H1 (cell line): Measurements from ENCODE around the gene CDH6. TPM values are rescaled to one million over a fixed set of nuclear protein-coding genes. Genes with fewer than 3 reads are reported as not detected.

Experiments
- CTCF ChIA-PET: fragments of 300-600 bp; sonication (Branson Sonifier 250); formaldehyde crosslinking; loops from one replicate; lab custom pipeline; 2021; ENCODE audit not compliant: partially characterized antibody; lab: Charles Lee
- POLR2A ChIA-PET: fragments of 300-600 bp; sonication (Branson Sonifier 250); formaldehyde crosslinking; loops from one replicate; lab custom pipeline; 2021; ENCODE audit warnings: inconsistent platforms; ENCODE audit not compliant: partially characterized antibody; lab: Charles Lee
- DNase-seq, 2 experiments: peaks; one replicate each; pipeline versions ENCODE4 v3.0.0 to v3.0.0-alpha.2; 2010 to 2022; ENCODE audit warnings: low spot score in 2 of 2, low read depth in 1 of 2, mixed read lengths in 1 of 2
- FAIRE-seq: peaks from 2 replicates; lab custom pipeline; 2011; peaks lifted over from hg19 to GRCh38; lab: Jason Lieb, UNC
- H2AFZ ChIP-seq: 2 replicates; pipeline ENCODE4 v1.8.1; 2012; ENCODE audit warnings: low read length, inconsistent platforms
- H2AK5ac ChIP-seq: 2 replicates; pipeline ENCODE4 v1.6.1; 2013; ENCODE audit warnings: low read depth, low read length
- H2BK120ac ChIP-seq: replicated peaks from 2 replicates; pipeline ENCODE3; 2013; ENCODE audit warnings: low read depth, low read length, inconsistent platforms
- H2BK12ac ChIP-seq: 2 replicates; pipeline ENCODE4 v1.6.1; 2013; ENCODE audit warnings: low read depth, low read length
- H2BK15ac ChIP-seq: 2 replicates; pipeline ENCODE4 v1.6.1; 2013; ENCODE audit warnings: low read length
- H2BK20ac ChIP-seq: 2 replicates; pipeline ENCODE4 v1.6.1; 2013; ENCODE audit warnings: low read length
- H2BK5ac ChIP-seq: 2 replicates; pipeline ENCODE4 v1.6.1; 2013; ENCODE audit warnings: low read depth, low read length
- H3K14ac ChIP-seq: 2 replicates; pipeline ENCODE4 v1.6.1; 2013; ENCODE audit warnings: inconsistent platforms; ENCODE audit not compliant: insufficient read length
- H3K18ac ChIP-seq: 2 replicates; pipeline ENCODE4 v1.6.1; 2013; ENCODE audit warnings: low read length; ENCODE audit errors: extremely low read depth
- H3K23ac ChIP-seq: 2 replicates; pipeline ENCODE4 v1.6.1; 2013; ENCODE audit warnings: inconsistent platforms; ENCODE audit not compliant: insufficient read length
- H3K23me2 ChIP-seq: 2 replicates; pipeline ENCODE4 v1.6.1; 2013; ENCODE audit warnings: low read depth, low read length
- H3K27ac ChIP-seq: 2 replicates; pipeline ENCODE4 v1.6.1; 2011; ENCODE audit warnings: low read depth, low read length, inconsistent platforms
- H3K27me3 ChIP-seq, 4 experiments: replicated peaks in 1 of 4; 1 replicate in 1 of 4; 2 replicates in 3 of 4; pipeline versions ENCODE4 v1.6.1 to v1.8.1; 2011 to 2013; ENCODE audit warnings: low read length in 3 of 4, mild to moderate bottlenecking in 3 of 4, inconsistent platforms in 2 of 4, mixed read lengths in 2 of 4, moderate library complexity in 1 of 4; ENCODE audit not compliant: control insufficient read depth in 3 of 4, insufficient read depth in 3 of 4; ENCODE audit errors: extremely low read depth in 1 of 4
- H3K36me3 ChIP-seq, 4 experiments: 2 replicates each; pipeline versions ENCODE4 v1.6.1 to v1.8.1; 2011 to 2013; ENCODE audit warnings: mild to moderate bottlenecking in 4 of 4, low read length in 3 of 4, moderate library complexity in 2 of 4, control low read depth in 1 of 4, inconsistent platforms in 1 of 4; ENCODE audit not compliant: insufficient read depth in 4 of 4, control insufficient read depth in 2 of 4
- H3K4ac ChIP-seq: replicated peaks from 2 replicates; pipeline ENCODE3; 2013; ENCODE audit warnings: low read length, low read depth, mixed read lengths, inconsistent platforms; ENCODE audit not compliant: insufficient read length
- H3K4me1 ChIP-seq, 4 experiments: replicated peaks in 1 of 4; 1 replicate in 1 of 4; 2 replicates in 3 of 4; pipeline versions ENCODE4 v1.6.1 to v1.8.1; 2011 to 2013; ENCODE audit warnings: low read length in 3 of 4, inconsistent platforms in 2 of 4, mixed read lengths in 1 of 4; ENCODE audit not compliant: insufficient read depth in 4 of 4, control insufficient read depth in 3 of 4
- H3K4me2 ChIP-seq, 2 experiments: 2 replicates each; pipeline versions ENCODE4 v1.6.1 to v1.8.1; 2011 to 2013; ENCODE audit warnings: low read depth in 2 of 2, low read length in 2 of 2, control low read depth in 1 of 2, inconsistent platforms in 1 of 2, mild to moderate bottlenecking in 1 of 2; ENCODE audit not compliant: insufficient read depth in 1 of 2
- H3K4me3 ChIP-seq, 4 experiments: fragments of 200-600, 300-600 bp in 1 of 4; sonication (generic), shearing (Covaris generic), sonication (Bioruptor Twin) in 1 of 4; 2 replicates each; pipeline versions ENCODE4 v1.5.1 to v1.8.1; 2011 to 2016; ENCODE audit warnings: low read length in 4 of 4, low read depth in 3 of 4, control low read depth in 2 of 4, inconsistent platforms in 2 of 4, mild to moderate bottlenecking in 2 of 4, mixed read lengths in 1 of 4, moderate library complexity in 1 of 4; ENCODE audit not compliant: insufficient read depth in 2 of 4; ENCODE audit errors: extremely low read depth in 1 of 4
- H3K56ac ChIP-seq: replicated peaks from 2 replicates; pipeline ENCODE3; 2013; ENCODE audit warnings: low read depth, mild to moderate bottlenecking, mixed read lengths, low read length, inconsistent platforms; ENCODE audit not compliant: insufficient read length
- H3K79me1 ChIP-seq: 2 replicates; pipeline ENCODE4 v1.6.1; 2013; ENCODE audit warnings: low read depth, low read length, control low read depth
- H3K79me2 ChIP-seq, 2 experiments: 2 replicates each; pipeline versions ENCODE4 v1.6.1 to v1.8.1; 2012 to 2013; ENCODE audit warnings: low read length in 2 of 2, mild to moderate bottlenecking in 2 of 2, inconsistent platforms in 1 of 2; ENCODE audit not compliant: insufficient read depth in 2 of 2, control insufficient read depth in 1 of 2
- H3K9ac ChIP-seq, 4 experiments: replicated peaks in 1 of 4; 1 replicate in 1 of 4; 2 replicates in 3 of 4; pipeline versions ENCODE4 v1.6.1 to v1.8.1; 2011 to 2013; ENCODE audit warnings: low read depth in 3 of 4, low read length in 3 of 4, control low read depth in 2 of 4, mild to moderate bottlenecking in 2 of 4, moderate library complexity in 2 of 4, inconsistent platforms in 1 of 4; ENCODE audit errors: extremely low read depth in 1 of 4
- H3K9me3 ChIP-seq, 2 experiments: 2 replicates each; pipeline versions ENCODE4 v1.6.1 to v1.8.1; 2012 to 2013; ENCODE audit warnings: mild to moderate bottlenecking in 2 of 2, moderate library complexity in 2 of 2, control low read depth in 1 of 2, inconsistent platforms in 1 of 2, low read depth in 1 of 2, low read length in 1 of 2, mixed read lengths in 1 of 2; ENCODE audit not compliant: insufficient read depth in 2 of 2
- H4K20me1 ChIP-seq, 2 experiments: replicated peaks in 1 of 2; 2 replicates each; pipeline versions ENCODE3 to v1.8.1; 2011 to 2013; ENCODE audit warnings: inconsistent platforms in 2 of 2, low read length in 2 of 2, mild to moderate bottlenecking in 1 of 2; ENCODE audit not compliant: insufficient read depth in 2 of 2, control insufficient read depth in 1 of 2
- H4K5ac ChIP-seq: 2 replicates; pipeline ENCODE4 v1.6.1; 2013; ENCODE audit warnings: low read length, low read depth, mixed read lengths, inconsistent platforms; ENCODE audit not compliant: insufficient read length
- H4K8ac ChIP-seq: 2 replicates; pipeline ENCODE4 v1.8.0; 2013; ENCODE audit warnings: mild to moderate bottlenecking, moderate library complexity, low read length, inconsistent platforms; ENCODE audit not compliant: insufficient read depth; ENCODE audit errors: extremely low read depth
- H4K91ac ChIP-seq: replicated peaks from 2 replicates; pipeline ENCODE3; 2013; ENCODE audit warnings: low read length, mixed read lengths, inconsistent platforms; ENCODE audit not compliant: insufficient read length
- ASH2L ChIP-seq: fragments of 200-600, 300-600 bp; sonication (generic); IDR thresholded peaks from one replicate; pipeline ENCODE4 v1.7.1; 2017; ENCODE audit warnings: low read length
- FOSL1 ChIP-seq: IDR thresholded peaks from 2 replicates; pipeline ENCODE4 v1.6.1; 2011; ENCODE audit warnings: mild to moderate bottlenecking, low read depth, low read length, moderate library complexity; ENCODE audit not compliant: insufficient read depth
- HDAC2 ChIP-seq, 2 experiments: fragments of 300-600 bp in 1 of 2; sonication (generic) in 1 of 2; IDR thresholded peaks; 2 replicates each; pipeline ENCODE4 v1.6.1; 2011 to 2012; ENCODE audit warnings: low read depth in 2 of 2, low read length in 2 of 2, mild to moderate bottlenecking in 2 of 2, moderate library complexity in 2 of 2, borderline replicate concordance in 1 of 2, inconsistent platforms in 1 of 2
- KDM1A ChIP-seq: fragments of 200-600, 300-600 bp; sonication (generic); IDR thresholded peaks from 2 replicates; pipeline ENCODE4 v1.7.1; 2016; ENCODE audit warnings: mild to moderate bottlenecking, low read length, borderline replicate concordance
- KDM5A ChIP-seq: fragments of 200-600 bp; IDR thresholded peaks from 2 replicates; pipeline ENCODE4 v1.7.1; 2012; ENCODE audit warnings: mild to moderate bottlenecking, low read length, inconsistent platforms, mixed read lengths
- RAD21 ChIP-seq, 2 experiments: IDR thresholded peaks in 1 of 2; conservative IDR thresholded peaks in 1 of 2; 2 replicates each; pipeline ENCODE4 v1.6.1; 2011; ENCODE audit warnings: low read depth in 2 of 2, low read length in 2 of 2, improper control_type of control experiment in 1 of 2, inconsistent platforms in 1 of 2, mild to moderate bottlenecking in 1 of 2, moderate library complexity in 1 of 2
- SP4 ChIP-seq: IDR thresholded peaks from 2 replicates; pipeline ENCODE4 v1.6.1; 2012; ENCODE audit warnings: low read length, inconsistent platforms
- TBP ChIP-seq: IDR thresholded peaks from 2 replicates; pipeline ENCODE4 v1.6.1; 2011; ENCODE audit warnings: low read depth, low read length, improper control_type of control experiment
- WGBS, 2 experiments: shearing (Covaris generic) in 1 of 2; methylation state at CpG; one replicate each; pipeline versions ENCODE4 v1.1.6 to v1.1.7; 2013 to 2015; ENCODE audit warnings: low lambda C conversion rate in 2 of 2, mixed read lengths in 2 of 2, inconsistent platforms in 1 of 2, low coverage in 1 of 2, missing lambda C conversion rate in 1 of 2; ENCODE audit not compliant: insufficient replicate concordance in 2 of 2, insufficient coverage in 1 of 2, insufficient read length in 1 of 2; ENCODE audit errors: extremely low coverage in 1 of 2, missing lambda C conversion rate in 1 of 2; 5-methylcytosine and 5-hydroxymethylcytosine counted together
- polyA plus RNA-seq, 7 experiments: library from polyadenylated mRNA; depleted of rRNA in 3 of 7; stranded (reverse) in 5 of 7; unstranded in 2 of 7; fragments of >200 nt in 5 of 7; fragments of 200-250 nt in 2 of 7; gene quantifications; 1 replicate in 5 of 7; 2 replicates in 1 of 7; 4 replicates in 1 of 7; pipeline versions ENCODE4 v1.2.1 to v1.2.3, GENCODE V29; 2011 to 2013; ENCODE audit warnings: missing spikeins in 2 of 7, mixed read lengths in 2 of 7
- total RNA-seq: library from RNA; stranded (reverse); fragmentation: NEBNext Ultra II Directional; extraction: Animal tissue kit (Norgen Biotek cat#: 25700); gene quantifications from 2 replicates; pipeline ENCODE4 v1.2.1, GENCODE V29; 2021

Gene CDH6
- total and polyA plus RNA-seq, 2 of the 8 experiments (the other 6 are each of a cell fraction or from before 2014, with no cell fraction given) = 1.4 to 1.9 TPM

DNA sequence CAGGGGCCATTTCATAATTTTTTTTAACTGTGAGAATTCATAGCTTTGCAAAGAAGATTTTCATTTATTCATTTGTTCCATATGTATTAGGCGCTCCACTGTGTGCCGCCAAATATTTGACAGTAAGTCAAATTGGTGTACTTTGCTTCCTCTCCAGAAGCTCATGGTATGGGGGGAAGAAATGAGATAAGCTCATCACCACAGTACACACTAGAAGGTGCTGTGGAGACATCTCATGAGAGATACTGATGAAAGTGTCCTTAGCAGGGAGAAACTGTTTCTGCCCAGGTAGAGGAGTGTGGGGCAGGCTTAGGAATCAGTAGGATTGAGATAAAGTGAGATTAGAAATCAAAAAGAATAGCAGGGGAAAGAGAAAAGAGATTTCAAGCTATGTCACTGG, 136.2 kb downstream of the CDH6 start:
- H3K4me3 ChIP-seq = no peak overlapping the region
- no peak overlapping the region for H2BK20ac ChIP-seq
- H2BK12ac ChIP-seq = no peak overlapping the region
- no peak overlapping the region for H4K8ac ChIP-seq
- peaks cover 2% of the 10 kb centered on the region; the same call in 1 of the 2 replicates for H3K23me2 ChIP-seq
- no peak overlapping the region for H2AK5ac ChIP-seq
- no peak overlapping the region for H3K9ac ChIP-seq
- 93% methylated on average over 2 of the region's 2 CpGs; no CpG with 5 or more reads in 1 of the 2 experiments for WGBS, 2 experiments
- H3K27me3 ChIP-seq = no peaks in the 10 kb centered on the region
- no peak for DNase-seq
- no peak overlapping the region for H3K14ac ChIP-seq
- no peaks in the 10 kb centered on the region for H3K79me2 ChIP-seq
- TF ChIP-seq SP4 (no peak), HDAC2 (IDR thresholded peaks at IDR 0.05; ENCODE audit: borderline replicate concordance in 1 of 2, low read depth in 2 of 2, low read length in 2 of 2) (no peak), KDM5A (no peak), RAD21 (IDR thresholded peaks at IDR 0.05 in 1 of 2, conservative IDR thresholded peaks at IDR 0.05 in 1 of 2; ENCODE audit: low read depth in 2 of 2, low read length in 2 of 2) (peak; percentile 12 to 36; a peak in 3 of 4 replicates), ASH2L (no peak), KDM1A (no peak), FOSL1 (no peak), TBP (no peak)
- TF ChIP-seq, all 59 proteins: peak for 1
- Histone ChIP-seq H3K4me1 (no peaks in the 10 kb centered on the region), H3K23ac (no peak overlapping the region), H3K4ac (no peak overlapping the region), H3K56ac (no peak overlapping the region), H4K5ac (no peak overlapping the region), H4K20me1 (no peaks in the 10 kb centered on the region), H3K27ac (no peak overlapping the region), H2BK5ac (no peak overlapping the region), H3K4me2 (no peak overlapping the region), H3K18ac (no peak overlapping the region), H3K9me3 (no peaks in the 10 kb centered on the region), H2BK15ac (no peak overlapping the region), H2BK120ac (no peak overlapping the region), H3K36me3 (no peaks in the 10 kb centered on the region), H2AFZ (no peak overlapping the region), H4K91ac (no peak overlapping the region), H3K79me1 (no peaks in the 10 kb centered on the region)
- FAIRE-seq = no peak
- ChIA-PET POLR2A (no interaction called here), CTCF (interaction anchor here (1.1 to 1.6 kb wide), 3 partner anchors 9 to 34 kb away, joined by 3 to 5 read pairs (median 4); no protein-coding TSS in a partner anchor)
